A673 (cell line): ENCODE results near the gene PLTP.

Experiments
- CTCF ChIP-seq: fragments of 300-800, 200-600 bp; sonication (generic); conservative IDR thresholded peaks from 2 replicates; pipeline ENCODE4 v1.5.1; 2017; ENCODE audit warnings: low read depth, mild to moderate bottlenecking, antibody characterized with exemption, low read length, moderate library complexity, mixed read lengths
- EZH2 ChIP-seq: fragments of 200-600 bp; sonication (generic); IDR thresholded peaks from 2 replicates; pipeline ENCODE4 v1.6.1; 2017; ENCODE audit warnings: borderline replicate concordance, low read depth, mild to moderate bottlenecking, mixed read lengths, antibody characterized with exemption, low read length; ENCODE audit not compliant: poor library complexity, severe bottlenecking

DNA sequence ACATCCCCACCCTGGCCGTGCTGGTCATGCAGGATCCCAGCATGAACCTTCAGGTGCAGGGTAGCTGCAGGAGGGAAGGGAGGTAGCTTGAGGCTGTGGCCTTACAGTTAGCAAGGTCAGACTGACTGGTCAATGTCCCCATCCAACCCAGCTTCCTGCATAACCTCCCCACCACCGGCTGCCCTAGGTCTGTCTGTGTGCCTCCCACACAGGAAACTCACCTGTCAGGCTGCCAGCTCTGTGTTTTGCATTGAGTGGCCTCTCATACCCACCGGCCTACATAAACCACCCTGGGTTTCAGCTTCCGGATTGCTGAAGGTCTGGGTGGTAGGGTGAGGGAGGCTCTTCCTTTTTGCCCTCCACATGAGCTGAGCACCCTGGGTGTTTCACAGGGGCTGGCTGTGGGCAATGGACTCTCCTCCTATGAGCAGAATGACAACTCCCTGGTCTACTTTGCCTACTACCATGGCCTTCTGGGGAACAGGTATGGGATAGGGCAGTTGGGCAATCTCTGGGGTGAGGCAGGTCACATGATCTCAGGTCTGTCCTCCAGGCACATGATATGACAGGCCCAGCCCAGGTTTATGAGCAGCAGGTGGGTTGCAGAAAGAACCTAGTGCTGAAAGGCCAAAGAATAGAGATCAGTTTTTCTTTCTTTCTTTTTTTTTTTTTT is 19.0 kb downstream of the PLTP start:
- TF ChIP-seq EZH2 (no peak), CTCF (no peak)
